Testis (tissue), 3 donors: ENCODE data around the gene KLK7. TPM values are rescaled to one million over a fixed set of nuclear protein-coding genes. Genes with fewer than 3 reads are reported as not detected.

ENCODE experiments used
- DNase-seq: peaks from one replicate; pipeline ENCODE4 v3.0.0-alpha.2; 2019
- H3K27ac ChIP-seq, 2 donors: fragments of 200-600 bp; sonication (generic); one replicate each; pipeline ENCODE4 v1.5.1; 2019
- H3K27me3 ChIP-seq: fragments of 200-600 bp; sonication (generic); one replicate; pipeline ENCODE4 v1.5.1; 2019
- H3K36me3 ChIP-seq: fragments of 200-600 bp; sonication (generic); one replicate; pipeline ENCODE4 v1.5.1; 2017; ENCODE audit warnings: low read depth; ENCODE audit errors: missing control alignments
- H3K4me1 ChIP-seq: fragments of 200-600 bp; sonication (generic); one replicate; pipeline ENCODE4 v1.5.1; 2019
- H3K4me3 ChIP-seq, 2 donors: fragments of 200-600 bp; sonication (generic); one replicate each; pipeline ENCODE4 v1.5.1; 2017 to 2019
- H3K9me3 ChIP-seq: fragments of 200-600 bp; sonication (generic); one replicate; pipeline ENCODE4 v1.5.1; 2017
- POLR2A ChIP-seq: fragments of 450-650 bp; IDR thresholded peaks from one replicate; pipeline ENCODE4 v1.6.1; 2017; ENCODE audit warnings: antibody characterized with exemption, mild to moderate bottlenecking, moderate library complexity
- WGBS, 2 donors: methylation state at CpG; one replicate each; pipeline ENCODE4 v1.1.5; 2018; 5-methylcytosine and 5-hydroxymethylcytosine counted together
- intact Hi-C: fragments of 100-400 bp; cut with DNase I; formaldehyde crosslinking; loops from one replicate; pipeline ENCODE4 v1.15.1; 2023; ENCODE audit warnings: low total_unique reads
- polyA plus RNA-seq: library from polyadenylated mRNA; stranded (reverse); fragments of 350-450 nt; fragmentation: Illumina TruSeq; extraction: RNeasy Lipid Tissue Mini Kit (QIAGEN cat#74804); gene quantifications from one replicate; pipeline ENCODE4 v1.2.3, GENCODE V29; 2014; ENCODE audit warnings: low read depth, low replicate concordance; ENCODE audit not compliant: insufficient read depth
- total RNA-seq, 2 donors: library from RNA; depleted of rRNA; stranded (reverse); fragments of >200 nt; gene quantifications; one replicate each; pipeline ENCODE4 v1.2.3, GENCODE V29; 2016
- TF ChIP-seq, protein P1 (sequence below), 3 experiments: fragments of 450-650 bp in 2 of 3; fragments of 200-600 bp in 1 of 3; sonication (generic) in 1 of 3; IDR thresholded peaks; one replicate each; pipeline ENCODE4 v1.5.1; 2016 to 2019; ENCODE audit warnings: antibody characterized with exemption in 3 of 3, mild to moderate bottlenecking in 2 of 3, moderate library complexity in 1 of 3

The KLK7 gene
- total and polyA plus RNA-seq, 3 donors from 2014 or later = 0.45 to 0.93 (median 0.71) TPM

- no peak overlapping the region for H3K27ac ChIP-seq
- peaks cover 3% of the 10 kb centered on the region for H3K4me1 ChIP-seq
- WGBS, 2 donors = 59 to 71% methylated on average over 8 of the region's 8 CpGs
- intact Hi-C loops = no loop called here
- no peaks in the 10 kb centered on the region for H3K27me3 ChIP-seq
- no peak overlapping the region for H3K4me3 ChIP-seq
- H3K36me3 ChIP-seq = no peaks in the 10 kb centered on the region
- H3K9me3 ChIP-seq = no peaks in the 10 kb centered on the region
- DNase-seq = no peak
- TF ChIP-seq POLR2A = no peak
- TF ChIP-seq, protein P1, sequence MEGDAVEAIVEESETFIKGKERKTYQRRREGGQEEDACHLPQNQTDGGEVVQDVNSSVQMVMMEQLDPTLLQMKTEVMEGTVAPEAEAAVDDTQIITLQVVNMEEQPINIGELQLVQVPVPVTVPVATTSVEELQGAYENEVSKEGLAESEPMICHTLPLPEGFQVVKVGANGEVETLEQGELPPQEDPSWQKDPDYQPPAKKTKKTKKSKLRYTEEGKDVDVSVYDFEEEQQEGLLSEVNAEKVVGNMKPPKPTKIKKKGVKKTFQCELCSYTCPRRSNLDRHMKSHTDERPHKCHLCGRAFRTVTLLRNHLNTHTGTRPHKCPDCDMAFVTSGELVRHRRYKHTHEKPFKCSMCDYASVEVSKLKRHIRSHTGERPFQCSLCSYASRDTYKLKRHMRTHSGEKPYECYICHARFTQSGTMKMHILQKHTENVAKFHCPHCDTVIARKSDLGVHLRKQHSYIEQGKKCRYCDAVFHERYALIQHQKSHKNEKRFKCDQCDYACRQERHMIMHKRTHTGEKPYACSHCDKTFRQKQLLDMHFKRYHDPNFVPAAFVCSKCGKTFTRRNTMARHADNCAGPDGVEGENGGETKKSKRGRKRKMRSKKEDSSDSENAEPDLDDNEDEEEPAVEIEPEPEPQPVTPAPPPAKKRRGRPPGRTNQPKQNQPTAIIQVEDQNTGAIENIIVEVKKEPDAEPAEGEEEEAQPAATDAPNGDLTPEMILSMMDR (IDR thresholded peaks at IDR 0.05) = no peak
These were observed 4.0 kb downstream of the KLK7 start for GRCh38 chr19:50979758-50980157.

GRCh38 chr19:50978772-50979390, 4.8 kb downstream of the KLK7 start:
- Histone ChIP-seq H3K27ac (no peak overlapping the region), H3K4me1 (peaks cover 3% of the 10 kb centered on the region), H3K9me3 (no peaks in the 10 kb centered on the region), H3K27me3 (no peaks in the 10 kb centered on the region), H3K36me3 (no peaks in the 10 kb centered on the region), H3K4me3 (no peak overlapping the region)
- 77 to 78% methylated on average over 5 of the region's 5 CpGs for WGBS, 2 donors
- no peak for TF ChIP-seq POLR2A
- TF ChIP-seq, protein P1 (IDR thresholded peaks at IDR 0.05) = no peak
- DNase-seq = no peak
- intact Hi-C loops = no loop called here

DNA sequence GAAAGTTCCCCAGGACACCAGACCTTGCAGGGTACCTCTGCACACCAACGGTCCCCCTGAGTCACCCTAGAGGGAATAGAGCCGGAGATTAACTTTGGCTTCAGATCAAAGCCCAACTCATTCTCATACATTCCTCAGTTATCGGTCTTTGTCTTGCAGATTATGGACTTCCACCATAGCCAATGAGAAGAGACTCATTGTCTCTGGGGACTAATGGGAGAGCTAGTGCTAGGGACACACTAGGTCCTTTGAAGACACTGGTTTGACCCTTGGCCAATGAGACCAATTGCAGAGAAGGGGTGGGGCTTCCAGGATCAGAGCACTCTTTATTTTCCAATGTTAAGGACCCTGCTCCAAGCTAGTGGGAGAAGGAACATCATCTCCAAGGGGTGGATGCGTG, 6.1 kb downstream of the KLK7 start:
- TF ChIP-seq, protein P1 (IDR thresholded peaks at IDR 0.05) = no peak
- TF ChIP-seq POLR2A = no peak
- no peak for DNase-seq
- Histone ChIP-seq H3K27me3 (no peaks in the 10 kb centered on the region), H3K36me3 (no peaks in the 10 kb centered on the region), H3K9me3 (no peaks in the 10 kb centered on the region), H3K4me1 (no peaks in the 10 kb centered on the region), H3K4me3 (no peak overlapping the region), H3K27ac (no peak overlapping the region)
- WGBS, 2 donors = 70 to 71% methylated on average over 4 of the region's 4 CpGs
- intact Hi-C loops = no loop called here

DNA sequence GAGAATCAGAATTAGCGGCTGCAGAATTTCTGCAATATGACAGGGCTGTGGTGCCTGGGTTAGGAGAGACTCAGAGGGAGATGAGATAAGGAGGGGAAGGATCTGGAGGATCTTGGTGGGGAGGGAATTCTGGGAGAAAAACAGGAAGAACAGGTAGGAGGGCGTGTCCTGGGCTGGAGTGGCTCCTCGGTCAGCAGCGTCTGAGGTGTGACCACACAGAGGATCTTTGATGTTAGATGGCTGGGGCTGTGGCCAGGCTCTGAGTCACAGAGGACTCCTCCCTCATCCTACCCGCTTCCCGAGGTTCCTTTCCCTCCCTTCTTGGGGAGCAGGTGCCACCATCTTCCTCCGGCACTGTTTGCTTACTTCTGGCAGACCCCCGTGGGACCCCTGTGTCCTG, 8.0 kb downstream of the KLK7 start:
- Histone ChIP-seq H3K4me1 (no peaks in the 10 kb centered on the region), H3K27me3 (no peaks in the 10 kb centered on the region), H3K36me3 (no peaks in the 10 kb centered on the region), H3K27ac (no peak overlapping the region), H3K9me3 (no peaks in the 10 kb centered on the region), H3K4me3 (no peak overlapping the region)
- no peak for DNase-seq
- intact Hi-C loops = no loop called here
- TF ChIP-seq, protein P1 (IDR thresholded peaks at IDR 0.05) = no peak
- no peak for TF ChIP-seq POLR2A
- 30 to 50% methylated on average over 8 of the region's 8 CpGs for WGBS, 2 donors
